Naive thymus-derived CD4-positive, alpha-beta T cell (primary cell): ENCODE results near the gene OXCT1. TPM values are rescaled to one million over a fixed set of nuclear protein-coding genes. Genes with fewer than 3 reads are reported as not detected.

ENCODE experiments used
- ATAC-seq: fragments of 150-1000 bp; cut with Tn5 transposase; 2 replicates; pipeline ENCODE4 v1.10.0; 2021; ENCODE audit warnings: mild to moderate bottlenecking, moderate library complexity
- CTCF ChIA-PET: fragments of 350-600 bp; sonication (Branson Sonifier 250); formaldehyde crosslinking; loops from one replicate; lab custom pipeline; 2021; ENCODE audit warnings: antibody characterized with exemption; lab: Charles Lee
- POLR2A ChIA-PET: fragments of 350-600 bp; sonication (Branson Sonifier 250); formaldehyde crosslinking; loops from one replicate; lab custom pipeline; 2021; ENCODE audit warnings: antibody characterized with exemption, inconsistent platforms; lab: Charles Lee
- DNase-seq, 9 donors: peaks; one replicate each; pipeline versions ENCODE4 v3.0.0 to v3.0.0-alpha.2; 2020 to 2022; ENCODE audit warnings: mixed read lengths in 1 of 9
- H3K27ac ChIP-seq: one replicate; pipeline ENCODE4 v1.7.0; 2013; ENCODE audit warnings: mild to moderate bottlenecking, low read depth, low read length, moderate library complexity
- H3K27me3 ChIP-seq, 2 donors: one replicate each; pipeline ENCODE4 v1.7.0; 2013; ENCODE audit warnings: low read length in 2 of 2, mild to moderate bottlenecking in 2 of 2, moderate library complexity in 2 of 2; ENCODE audit not compliant: control insufficient read depth in 2 of 2, insufficient read depth in 2 of 2
- H3K36me3 ChIP-seq, 3 experiments: 1 replicate in 2 of 3; 2 replicates in 1 of 3; pipeline ENCODE4 v1.7.0; 2013; ENCODE audit warnings: low read length in 3 of 3, mild to moderate bottlenecking in 3 of 3, moderate library complexity in 1 of 3; ENCODE audit not compliant: insufficient read depth in 3 of 3, control insufficient read depth in 2 of 3
- H3K4me1 ChIP-seq, 2 donors: one replicate each; pipeline ENCODE4 v1.7.0; 2013; ENCODE audit warnings: low read length in 2 of 2, mild to moderate bottlenecking in 2 of 2, moderate library complexity in 1 of 2; ENCODE audit not compliant: control insufficient read depth in 2 of 2, insufficient read depth in 2 of 2
- H3K4me3 ChIP-seq: 2 replicates; pipeline ENCODE4 v1.7.0; 2013; ENCODE audit warnings: mild to moderate bottlenecking, low read length
- H3K9me3 ChIP-seq, 3 experiments: 1 replicate in 2 of 3; 2 replicates in 1 of 3; pipeline ENCODE4 v1.7.0; 2013; ENCODE audit warnings: low read length in 3 of 3; ENCODE audit not compliant: control insufficient read depth in 2 of 3
- H3K27ac Mint-ChIP-seq, 9 donors: one replicate each; pipeline ENCODE4 v1.8.0; 2020 to 2022; ENCODE audit warnings: mixed read lengths in 9 of 9, mild to moderate bottlenecking in 8 of 9, moderate library complexity in 5 of 9, inconsistent platforms in 2 of 9
- H3K27me3 Mint-ChIP-seq, 5 donors: one replicate each; pipeline ENCODE4 v1.8.0; 2021 to 2022; ENCODE audit warnings: mixed read lengths in 5 of 5, mild to moderate bottlenecking in 1 of 5
- H3K36me3 Mint-ChIP-seq, 5 donors: one replicate each; pipeline ENCODE4 v1.8.0; 2020 to 2022; ENCODE audit warnings: mixed read lengths in 5 of 5, mild to moderate bottlenecking in 3 of 5, inconsistent platforms in 1 of 5
- H3K4me1 Mint-ChIP-seq, 7 donors: one replicate each; pipeline ENCODE4 v1.8.0; 2020 to 2022; ENCODE audit warnings: mixed read lengths in 7 of 7, mild to moderate bottlenecking in 3 of 7, inconsistent platforms in 1 of 7
- H3K4me3 Mint-ChIP-seq, 10 donors: one replicate each; pipeline ENCODE4 v1.8.0; 2020 to 2022; ENCODE audit warnings: mild to moderate bottlenecking in 10 of 10, mixed read lengths in 10 of 10, moderate library complexity in 6 of 10, inconsistent platforms in 2 of 10
- H3K9me3 Mint-ChIP-seq, 11 donors: one replicate each; pipeline ENCODE4 v1.8.0; 2020 to 2022; ENCODE audit warnings: mixed read lengths in 11 of 11, mild to moderate bottlenecking in 4 of 11, inconsistent platforms in 1 of 11, moderate library complexity in 1 of 11
- intact Hi-C, 2 donors: fragments of 100-400 bp; cut with micrococcal nuclease; formaldehyde crosslinking; loops; one replicate each; pipeline ENCODE4 v1.15.1; 2023
- polyA plus RNA-seq, 2 donors: library from polyadenylated mRNA; unstranded; fragments of 300-500 nt; fragmentation: Illumina TruSeq; gene quantifications; one replicate each; pipeline ENCODE4 v1.2.3, GENCODE V29; 2021
- total RNA-seq, 6 experiments: library from RNA in 5 of 6; stranded (reverse) in 5 of 6; gene quantifications; 1 replicate in 5 of 6; 2 replicates in 1 of 6; pipeline ENCODE4 v1.2.3 and lab custom pipeline; 2021 to 2026

Gene OXCT1
- total and polyA plus RNA-seq, 7 experiments from 2014 or later, result 18.6 to 53.1 (median 30.0) TPM

- H3K4me3 ChIP-seq, result no peak overlapping the region
- ChIA-PET CTCF (no interaction called here), POLR2A (no interaction called here)
- H3K27ac ChIP-seq, result no peak overlapping the region
- Mint-ChIP-seq H3K36me3 (peaks cover 14 to 46% (median 17%) of the 10 kb centered on the region in 5 donors), H3K27me3 (no peaks in the 10 kb centered on the region), H3K9me3 (no peaks in the 10 kb centered on the region), H3K27ac (peak overlapping the region in 1 of 9 donors; percentile 12), H3K4me1 (peaks cover 3 to 18% (median 10%) of the 10 kb centered on the region in 7 donors), H3K4me3 (no peak overlapping the region)
- peaks cover 8 to 19% (median 11%) of the 10 kb centered on the region in 3 experiments for H3K36me3 ChIP-seq
- H3K27me3 ChIP-seq, result no peaks in the 10 kb centered on the region
- H3K9me3 ChIP-seq, result no peaks in the 10 kb centered on the region
- ATAC-seq, result no peak
- H3K4me1 ChIP-seq, result no peaks in the 10 kb centered on the region
- no peak for DNase-seq
- intact Hi-C loops, result no loop called here
Observed at GRCh38 chr5:41788941-41789368, 81.3 kb downstream of the OXCT1 start.

GRCh38 chr5:41787265-41787664, 83.0 kb downstream of the OXCT1 start:
- Histone ChIP-seq H3K27ac (no peak overlapping the region), H3K4me3 (no peak overlapping the region), H3K36me3 (peaks cover 1 to 12% (median 9%) of the 10 kb centered on the region in 3 experiments), H3K9me3 (no peaks in the 10 kb centered on the region), H3K27me3 (no peaks in the 10 kb centered on the region), H3K4me1 (no peaks in the 10 kb centered on the region)
- POLR2A ChIA-PET, result no interaction called here
- intact Hi-C loops, result no loop called here
- no peak for ATAC-seq
- Mint-ChIP-seq H3K4me3 (no peak overlapping the region), H3K9me3 (no peaks in the 10 kb centered on the region), H3K36me3 (peaks cover 18 to 52% (median 26%) of the 10 kb centered on the region in 5 donors), H3K27me3 (no peaks in the 10 kb centered on the region), H3K4me1 (peaks cover 3 to 18% (median 10%) of the 10 kb centered on the region in 7 donors), H3K27ac (no peak overlapping the region)
- CTCF ChIA-PET, result interaction anchor here (0.7 to 0.9 kb wide), 2 partner anchors 34 to 160 kb away, joined by 3 to 4 read pairs; no protein-coding TSS in a partner anchor
- no peak for DNase-seq

GRCh38 chr5:41785061-41785460, 85.2 kb downstream of the OXCT1 start:
- no peak overlapping the region for H3K4me3 Mint-ChIP-seq
- intact Hi-C loops, result no loop called here
- H3K4me3 ChIP-seq, result no peak overlapping the region

GRCh38 chr5:41778410-41778809, 91.8 kb downstream of the OXCT1 start:
- ChIA-PET POLR2A (no interaction called here), CTCF (no interaction called here)
- Histone ChIP-seq H3K27me3 (no peaks in the 10 kb centered on the region), H3K4me3 (no peak overlapping the region), H3K9me3 (no peaks in the 10 kb centered on the region), H3K36me3 (no peaks in the 10 kb centered on the region), H3K27ac (no peak overlapping the region), H3K4me1 (no peaks in the 10 kb centered on the region)
- H3K27ac Mint-ChIP-seq, result peak overlapping the region in 1 of 9 donors; percentile 0
- no peak overlapping the region for H3K4me3 Mint-ChIP-seq
- H3K4me1 Mint-ChIP-seq, result peaks cover 0 to 6% (median 0%) of the 10 kb centered on the region in 7 donors
- no peak for DNase-seq
- no peaks in the 10 kb centered on the region for H3K27me3 Mint-ChIP-seq
- H3K9me3 Mint-ChIP-seq, result no peaks in the 10 kb centered on the region
- ATAC-seq, result no peak
- peaks cover 11 to 48% (median 22%) of the 10 kb centered on the region in 5 donors for H3K36me3 Mint-ChIP-seq
- intact Hi-C loops, result no loop called here

More at GRCh38 chr5:41785061-41785460, 85.2 kb downstream of the OXCT1 start:
- CTCF ChIA-PET, result no interaction called here
- Mint-ChIP-seq H3K4me1 (peaks cover 3 to 18% (median 11%) of the 10 kb centered on the region in 7 donors), H3K9me3 (no peaks in the 10 kb centered on the region), H3K27ac (no peak overlapping the region), H3K36me3 (peaks cover 24 to 59% (median 34%) of the 10 kb centered on the region in 5 donors), H3K27me3 (no peaks in the 10 kb centered on the region)
- Histone ChIP-seq H3K4me1 (no peaks in the 10 kb centered on the region), H3K27me3 (no peaks in the 10 kb centered on the region), H3K9me3 (no peaks in the 10 kb centered on the region), H3K36me3 (peaks cover 0 to 7% (median 6%) of the 10 kb centered on the region in 3 experiments), H3K27ac (no peak overlapping the region)
- ATAC-seq, result no peak
- POLR2A ChIA-PET, result no interaction called here
- no peak for DNase-seq

GRCh38 chr5:41776435-41776834, 93.8 kb downstream of the OXCT1 start:
- intact Hi-C loops, result no loop called here
- Mint-ChIP-seq H3K36me3 (peaks cover 10 to 42% (median 14%) of the 10 kb centered on the region in 5 donors), H3K9me3 (no peaks in the 10 kb centered on the region), H3K4me1 (peaks cover 3 to 13% (median 6%) of the 10 kb centered on the region in 7 donors), H3K4me3 (no peak overlapping the region), H3K27ac (no peak overlapping the region), H3K27me3 (no peaks in the 10 kb centered on the region)
- Histone ChIP-seq H3K27me3 (no peaks in the 10 kb centered on the region), H3K27ac (no peak overlapping the region), H3K4me1 (no peaks in the 10 kb centered on the region), H3K36me3 (no peaks in the 10 kb centered on the region), H3K9me3 (no peaks in the 10 kb centered on the region), H3K4me3 (no peak overlapping the region)
- ChIA-PET CTCF (no interaction called here), POLR2A (no interaction called here)
- ATAC-seq (no peak), DNase-seq (no peak)

- peaks cover 9 to 50% (median 14%) of the 10 kb centered on the region in 5 donors for H3K36me3 Mint-ChIP-seq
- no peaks in the 10 kb centered on the region for H3K27me3 Mint-ChIP-seq
- Histone ChIP-seq H3K27ac (no peak overlapping the region), H3K27me3 (no peaks in the 10 kb centered on the region), H3K4me1 (no peaks in the 10 kb centered on the region), H3K4me3 (no peak overlapping the region), H3K9me3 (no peaks in the 10 kb centered on the region), H3K36me3 (no peaks in the 10 kb centered on the region)
- intact Hi-C loops, result no loop called here
- ATAC-seq, result no peak
- no peak overlapping the region for H3K4me3 Mint-ChIP-seq
- POLR2A ChIA-PET, result no interaction called here
- CTCF ChIA-PET, result no interaction called here
- DNase-seq, result no peak
- no peak overlapping the region for H3K27ac Mint-ChIP-seq
- peaks cover 4 to 15% (median 9%) of the 10 kb centered on the region in 7 donors for H3K4me1 Mint-ChIP-seq
- H3K9me3 Mint-ChIP-seq, result no peaks in the 10 kb centered on the region
Observed at GRCh38 chr5:41773799-41774198, 96.4 kb downstream of the OXCT1 start.

- Mint-ChIP-seq H3K27me3 (no peaks in the 10 kb centered on the region), H3K9me3 (no peaks in the 10 kb centered on the region), H3K4me1 (peaks cover 4 to 19% (median 14%) of the 10 kb centered on the region in 7 donors), H3K36me3 (peaks cover 9 to 53% (median 21%) of the 10 kb centered on the region in 5 donors), H3K27ac (no peak overlapping the region), H3K4me3 (no peak overlapping the region)
- no peak for ATAC-seq
- Histone ChIP-seq H3K36me3 (no peaks in the 10 kb centered on the region), H3K4me3 (no peak overlapping the region), H3K27me3 (no peaks in the 10 kb centered on the region), H3K9me3 (no peaks in the 10 kb centered on the region), H3K4me1 (no peaks in the 10 kb centered on the region), H3K27ac (no peak overlapping the region)
- intact Hi-C loops, result no loop called here
- POLR2A ChIA-PET, result no interaction called here
- DNase-seq, result no peak
- CTCF ChIA-PET, result no interaction called here
Observed at GRCh38 chr5:41772785-41773442, 97.3 kb downstream of the OXCT1 start.
